Keratinocyte (primary cell): ENCODE measurements around the gene SS18L1. TPM values are rescaled to one million over a fixed set of nuclear protein-coding genes. Genes with fewer than 3 reads are reported as not detected.

Source experiments
- DNase-seq: peaks from one replicate; pipeline ENCODE4 v3.0.0-alpha.2; 2011; ENCODE audit warnings: low read depth, missing footprints, low spot score
- FAIRE-seq: peaks from 2 replicates; lab custom pipeline; 2011; peaks lifted over from hg19 to GRCh38; lab: Jason Lieb, UNC
- H2AFZ ChIP-seq: 2 replicates; pipeline ENCODE4 v1.6.0; 2012; ENCODE audit warnings: low read length, control low read depth, inconsistent platforms; ENCODE audit not compliant: control insufficient read depth
- H3K27ac ChIP-seq: 2 replicates; pipeline ENCODE4 v1.5.1; 2011; ENCODE audit warnings: low read length; ENCODE audit not compliant: control insufficient read depth, insufficient read depth
- H3K27me3 ChIP-seq: 3 replicates; pipeline ENCODE4 v1.6.0; 2011; ENCODE audit warnings: low read length; ENCODE audit not compliant: control insufficient read depth, insufficient read depth; ENCODE audit errors: extremely low read depth
- H3K36me3 ChIP-seq, 2 experiments: 2 replicates in 1 of 2; 3 replicates in 1 of 2; pipeline ENCODE4 v1.5.1; 2011; ENCODE audit warnings: low read length in 2 of 2, mild to moderate bottlenecking in 1 of 2; ENCODE audit not compliant: control insufficient read depth in 2 of 2, insufficient read depth in 2 of 2; ENCODE audit errors: extremely low read depth in 1 of 2
- H3K4me1 ChIP-seq: 3 replicates; pipeline ENCODE4 v1.5.1; 2011; ENCODE audit warnings: low read length; ENCODE audit not compliant: control insufficient read depth, insufficient read depth; ENCODE audit errors: extremely low read depth
- H3K4me2 ChIP-seq: 3 replicates; pipeline ENCODE4 v1.6.0; 2011; ENCODE audit warnings: low read depth, low read length; ENCODE audit not compliant: control insufficient read depth, insufficient read depth; ENCODE audit errors: extremely low read depth
- H3K4me3 ChIP-seq, 3 experiments: fragments of 200-600 bp in 1 of 3; sonication (generic) in 1 of 3; 2 replicates in 2 of 3; 3 replicates in 1 of 3; pipeline ENCODE4 v1.5.1; 2011 to 2016; ENCODE audit warnings: low read length in 3 of 3, mild to moderate bottlenecking in 3 of 3, control low read depth in 2 of 3, inconsistent platforms in 1 of 3, low read depth in 1 of 3, mixed read lengths in 1 of 3, mixed run types in 1 of 3, moderate library complexity in 1 of 3; ENCODE audit not compliant: control insufficient read depth in 2 of 3, insufficient read depth in 2 of 3; ENCODE audit errors: extremely low read depth in 1 of 3
- H3K79me2 ChIP-seq: 2 replicates; pipeline ENCODE4 v1.6.0; 2012; ENCODE audit warnings: low read length; ENCODE audit not compliant: control insufficient read depth, insufficient read depth
- H3K9ac ChIP-seq: 3 replicates; pipeline ENCODE4 v1.6.0; 2011; ENCODE audit warnings: low read length; ENCODE audit not compliant: control insufficient read depth, insufficient read depth; ENCODE audit errors: extremely low read depth
- H3K9me1 ChIP-seq: 3 replicates; pipeline ENCODE4 v1.6.0; 2011; ENCODE audit warnings: low read length; ENCODE audit not compliant: control insufficient read depth, insufficient read depth; ENCODE audit errors: extremely low read depth
- H3K9me3 ChIP-seq: 2 replicates; pipeline ENCODE4 v1.5.1; 2012; ENCODE audit warnings: low read depth, low read length; ENCODE audit not compliant: control insufficient read depth
- H4K20me1 ChIP-seq: 3 replicates; pipeline ENCODE4 v1.6.0; 2011; ENCODE audit warnings: low read length; ENCODE audit not compliant: control insufficient read depth, insufficient read depth; ENCODE audit errors: extremely low read depth
- CTCF ChIP-seq, 3 experiments: IDR thresholded peaks in 1 of 3; conservative IDR thresholded peaks in 1 of 3; optimal IDR thresholded peaks in 1 of 3; 2 replicates in 2 of 3; 3 replicates in 1 of 3; pipeline versions ENCODE3 to v1.5.1; 2011; ENCODE audit warnings: low read length in 3 of 3, mild to moderate bottlenecking in 3 of 3, moderate library complexity in 2 of 3, control low read depth in 1 of 3, inconsistent platforms in 1 of 3; ENCODE audit not compliant: insufficient read depth in 2 of 3; ENCODE audit errors: extremely low read depth in 1 of 3
- EZH2 ChIP-seq: IDR thresholded peaks from one replicate; pipeline ENCODE4 v1.6.1; 2012; ENCODE audit warnings: inconsistent platforms, mild to moderate bottlenecking, low read length, moderate library complexity
- dilution Hi-C: fragments of 300-500 bp; cut with MboI; formaldehyde crosslinking; loops from one replicate; pipeline ENCODE4 v1.7.0; 2020; ENCODE audit warnings: low sequenced_read_pairs; ENCODE audit not compliant: extremely low pct_ligation_motif_present
- polyA plus RNA-seq, 5 experiments: library from polyadenylated mRNA; depleted of rRNA in 3 of 5; stranded (reverse) in 3 of 5; stranded (forward) in 1 of 5; unstranded in 1 of 5; fragments of >200 nt; gene quantifications; 1 replicate in 1 of 5; 2 replicates in 3 of 5; 3 replicates in 1 of 5; pipeline versions ENCODE4 v1.2.1 to v1.2.3, GENCODE V29; 2011 to 2012; ENCODE audit warnings: missing spikeins in 2 of 5, low read depth in 1 of 5, low replicate concordance in 1 of 5

Gene SS18L1
- polyA plus RNA-seq, 1 donor (not counting 4 experiments of a cell fraction or from before 2014, with no cell fraction given): 9.4 TPM

GRCh38 chr20:62205618-62206387 is 62.2 kb downstream of the SS18L1 start:
- FAIRE-seq: no peak
- Histone ChIP-seq H3K9me1 (no peaks in the 10 kb centered on the region), H4K20me1 (peaks cover 3% of the 10 kb centered on the region), H2AFZ (no peak overlapping the region), H3K79me2 (no peaks in the 10 kb centered on the region), H3K9me3 (no peaks in the 10 kb centered on the region), H3K4me1 (peaks cover 9% of the 10 kb centered on the region), H3K9ac (no peak overlapping the region), H3K36me3 (peaks cover 6 to 14% of the 10 kb centered on the region in 2 experiments), H3K4me2 (no peak overlapping the region), H3K27me3 (peaks cover 8% of the 10 kb centered on the region), H3K27ac (no peak overlapping the region), H3K4me3 (no peak overlapping the region)
- no peak for DNase-seq
- dilution Hi-C loops: no loop called here
- TF ChIP-seq EZH2 (no peak), CTCF (optimal IDR thresholded peaks at IDR 0.05 in 1 of 3, IDR thresholded peaks at IDR 0.05 in 1 of 3, conservative IDR thresholded peaks at IDR 0.05 in 1 of 3; ENCODE audit: extremely low read depth in 1 of 3, insufficient read depth in 2 of 3, low read length in 3 of 3) (no peak)

- DNase-seq: no peak
- TF ChIP-seq CTCF (optimal IDR thresholded peaks at IDR 0.05 in 1 of 3, IDR thresholded peaks at IDR 0.05 in 1 of 3, conservative IDR thresholded peaks at IDR 0.05 in 1 of 3; ENCODE audit: extremely low read depth in 1 of 3, insufficient read depth in 2 of 3, low read length in 3 of 3): no peak
- TF ChIP-seq EZH2: no peak
- FAIRE-seq: no peak
- H3K4me1 ChIP-seq: peaks cover 9% of the 10 kb centered on the region
- H3K9me3 ChIP-seq: no peaks in the 10 kb centered on the region
- no peak overlapping the region for H2AFZ ChIP-seq
- H3K36me3 ChIP-seq: peaks cover under 1 to 11% of the 10 kb centered on the region in 2 experiments
- dilution Hi-C loops: no loop called here
- no peaks in the 10 kb centered on the region for H3K79me2 ChIP-seq
- H3K4me2 ChIP-seq: no peak overlapping the region
- no peak overlapping the region for H3K9ac ChIP-seq
- H3K27me3 ChIP-seq: peaks cover 14% of the 10 kb centered on the region
- H3K9me1 ChIP-seq: no peaks in the 10 kb centered on the region
- no peak overlapping the region for H3K27ac ChIP-seq
- H4K20me1 ChIP-seq: peaks cover 3% of the 10 kb centered on the region
- H3K4me3 ChIP-seq: no peak overlapping the region
These were observed 62.8 kb downstream of the SS18L1 start for GRCh38 chr20:62206388-62206775.
